HG03064 (cell line): ENCODE results near the gene HOXD3.

Experiments used
- ATAC-seq: cut with Tn5 transposase; IDR thresholded peaks from one replicate; pipeline ENCODE4 v1.9.1; 2021; ENCODE audit warnings: low read depth; ENCODE audit not compliant: unreplicated experiment

Gene HOXD3

GRCh38 chr2:176132205-176133171 is 24.6 kb upstream of the HOXD3 start:
- no peak for ATAC-seq

- no peak for ATAC-seq
Observed at GRCh38 chr2:176133389-176133788, 23.7 kb upstream of the HOXD3 start.

- no peak for ATAC-seq
Observed at GRCh38 chr2:176134035-176134434, 23.1 kb upstream of the HOXD3 start.

GRCh38 chr2:176135035-176135440 is 22.1 kb upstream of the HOXD3 start:
- ATAC-seq = no peak

- ATAC-seq = no peak
Observed at GRCh38 chr2:176136374-176137251, 20.5 kb upstream of the HOXD3 start.

- ATAC-seq = no peak
Observed at GRCh38 chr2:176137252-176137580, 19.9 kb upstream of the HOXD3 start.

GRCh38 chr2:176137906-176138305 is 19.2 kb upstream of the HOXD3 start:
- ATAC-seq = no peak

GRCh38 chr2:176138526-176138922 is 18.6 kb upstream of the HOXD3 start:
- no peak for ATAC-seq

- no peak for ATAC-seq
Observed at GRCh38 chr2:176138923-176139660, 18.0 kb upstream of the HOXD3 start.

- no peak for ATAC-seq
Observed at GRCh38 chr2:176139661-176140512, 17.2 kb upstream of the HOXD3 start.

GRCh38 chr2:176140513-176141317 is 16.4 kb upstream of the HOXD3 start:
- ATAC-seq = peak; percentile 93

- no peak for ATAC-seq
Observed at GRCh38 chr2:176142281-176142680, 14.8 kb upstream of the HOXD3 start.

GRCh38 chr2:176145085-176145969 is 11.8 kb upstream of the HOXD3 start:
- ATAC-seq = no peak

- no peak for ATAC-seq
Observed at GRCh38 chr2:176146101-176146500, 11.0 kb upstream of the HOXD3 start.

- no peak for ATAC-seq
Observed at GRCh38 chr2:176146645-176147044, 10.5 kb upstream of the HOXD3 start.

- ATAC-seq = no peak
Observed at GRCh38 chr2:176147210-176147799, 9.8 kb upstream of the HOXD3 start.

- ATAC-seq = no peak
Observed at GRCh38 chr2:176147800-176148496, 9.2 kb upstream of the HOXD3 start.
